GM18502 (cell line): Measurements from ENCODE around the gene SMARCA1.

Experiments
- ATAC-seq: cut with Tn5 transposase; IDR thresholded peaks from one replicate; pipeline ENCODE4 v1.9.1; 2021; ENCODE audit warnings: mild to moderate bottlenecking; ENCODE audit not compliant: unreplicated experiment, poor library complexity

The SMARCA1 gene

GRCh38 chrX:129480889-129481288, 42.4 kb downstream of the SMARCA1 start:
- ATAC-seq = no peak

GRCh38 chrX:129478516-129478915, 44.8 kb downstream of the SMARCA1 start:
- ATAC-seq = no peak

- ATAC-seq = no peak
Measured at GRCh38 chrX:129472116-129472515, 51.2 kb downstream of the SMARCA1 start.

GRCh38 chrX:129462707-129463106, 60.6 kb downstream of the SMARCA1 start:
- ATAC-seq = no peak

- no peak for ATAC-seq
Measured at GRCh38 chrX:129461801-129462456, 61.4 kb downstream of the SMARCA1 start.

GRCh38 chrX:129452523-129452922, 70.8 kb downstream of the SMARCA1 start:
- no peak for ATAC-seq

DNA sequence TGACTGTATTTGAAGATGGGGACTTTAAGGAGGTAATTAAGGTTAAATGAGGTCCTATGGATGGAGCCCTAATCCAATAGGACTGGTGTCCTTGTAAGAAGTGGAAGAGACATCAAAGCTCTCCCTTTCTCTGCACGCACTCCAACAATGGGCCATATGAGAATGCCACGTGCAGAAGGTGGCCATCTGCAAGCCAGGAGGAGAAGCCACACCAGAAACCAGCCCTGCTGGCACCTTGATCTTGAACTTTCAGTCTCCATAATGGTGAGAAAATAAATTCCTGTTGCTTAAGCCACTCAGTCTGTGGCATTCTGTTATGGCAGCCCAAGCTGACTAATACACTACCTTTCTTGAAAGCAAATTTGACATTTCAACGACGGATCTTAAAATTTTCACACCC, 73.2 kb downstream of the SMARCA1 start:
- no peak for ATAC-seq

GRCh38 chrX:129449148-129449547, 74.1 kb downstream of the SMARCA1 start:
- ATAC-seq = no peak

- ATAC-seq = no peak
Measured at GRCh38 chrX:129445436-129445835, 77.9 kb downstream of the SMARCA1 start.

- ATAC-seq = no peak
Measured at GRCh38 chrX:129433945-129434344, 89.3 kb downstream of the SMARCA1 start.

DNA sequence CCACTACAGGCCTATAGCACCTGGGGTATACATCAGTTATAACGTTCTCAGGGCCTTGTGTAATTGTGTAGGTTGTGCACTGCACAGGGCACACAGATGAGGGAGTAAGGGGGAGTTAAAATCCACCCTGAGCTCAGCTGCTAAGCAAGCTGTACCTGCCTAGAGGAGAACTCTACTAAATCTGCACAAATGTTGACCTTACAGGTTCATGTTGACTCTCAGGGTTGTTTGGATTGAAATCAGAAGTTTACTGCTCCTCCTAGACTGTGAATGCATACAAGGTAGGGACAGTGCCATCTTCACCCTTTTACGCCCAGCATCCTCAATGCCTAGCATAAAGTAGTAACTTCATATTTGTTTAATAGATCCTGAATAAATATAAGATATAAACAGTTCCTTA, 89.8 kb downstream of the SMARCA1 start:
- no peak for ATAC-seq

GRCh38 chrX:129427267-129427666, 96.0 kb downstream of the SMARCA1 start:
- ATAC-seq = no peak

GRCh38 chrX:129423191-129423590, 100.1 kb downstream of the SMARCA1 start:
- no peak for ATAC-seq

DNA sequence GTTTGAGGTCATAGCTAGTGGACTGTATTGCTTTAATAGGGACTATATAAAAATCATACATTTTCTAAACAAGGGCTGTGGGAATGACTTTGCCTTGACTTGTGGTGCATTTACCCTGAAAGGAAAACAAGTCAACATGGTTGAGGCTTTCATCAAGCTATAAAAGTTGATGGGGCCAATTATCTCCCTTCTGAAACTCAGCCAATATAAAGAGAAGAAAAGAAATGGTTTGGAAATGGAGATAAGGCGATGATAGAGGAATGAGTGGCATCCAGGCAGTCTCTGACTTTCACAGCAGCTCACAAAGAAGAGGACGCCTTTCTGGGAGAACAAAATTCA, 118.7 kb downstream of the SMARCA1 start:
- no peak for ATAC-seq

- ATAC-seq = no peak
Measured at GRCh38 chrX:129403974-129404669, 119.2 kb downstream of the SMARCA1 start.
